Upper lobe of right lung (tissue), 1 donor: ENCODE data around the gene ATM. TPM values are rescaled to one million over a fixed set of nuclear protein-coding genes. Genes with fewer than 3 reads are reported as not detected.

Experiments
- ATAC-seq: fragments of 200-7000 bp; cut with Tn5 transposase; one replicate; pipeline ENCODE4 v1.9.1; 2020; ENCODE audit warnings: mild to moderate bottlenecking, moderate library complexity
- DNase-seq: peaks from one replicate; pipeline ENCODE4 v3.0.0-alpha.2; 2020
- H3K27ac ChIP-seq: fragments of 200-600 bp; one replicate; pipeline ENCODE4 v1.8.0; 2022
- H3K27me3 ChIP-seq: fragments of 200-600 bp; one replicate; pipeline ENCODE4 v1.8.0; 2022; ENCODE audit warnings: mild to moderate bottlenecking
- H3K36me3 ChIP-seq: fragments of 200-600 bp; one replicate; pipeline ENCODE4 v1.8.0; 2022
- H3K4me1 ChIP-seq: fragments of 200-600 bp; one replicate; pipeline ENCODE4 v1.8.0; 2022
- H3K4me3 ChIP-seq: fragments of 200-600 bp; one replicate; pipeline ENCODE4 v1.8.0; 2022; ENCODE audit warnings: mild to moderate bottlenecking
- H3K9me3 ChIP-seq: fragments of 200-600 bp; one replicate; pipeline ENCODE4 v1.8.0; 2022
- CTCF ChIP-seq: fragments of 200-600 bp; IDR thresholded peaks from one replicate; pipeline ENCODE4 v1.8.0; 2022; ENCODE audit warnings: antibody characterized with exemption
- intact Hi-C: fragments of 100-400 bp; cut with DNase I; formaldehyde crosslinking; loops from one replicate; pipeline ENCODE4 v1.11.0; 2022
- total RNA-seq: library from RNA; stranded (reverse); fragmentation: NEBNext Ultra II Directional; extraction: Animal tissue kit (Norgen Biotek cat#: 25700); gene quantifications from one replicate; pipeline ENCODE4 v1.2.1, GENCODE V29; 2021
- donor health status: DM: no; HTN: yes; CAD: no; lungs with severe emphysema.

Gene ATM
- total RNA-seq, 1 donor from 2014 or later: 74.0 TPM

GRCh38 chr11:108206171-108206570, 16.7 kb upstream of the ATM start:
- ATAC-seq (no peak), DNase-seq (no peak)
- no peak for TF ChIP-seq CTCF
- Histone ChIP-seq H3K27me3 (no peaks in the 10 kb centered on the region), H3K4me1 (no peaks in the 10 kb centered on the region), H3K27ac (no peak overlapping the region), H3K36me3 (peaks cover 38% of the 10 kb centered on the region), H3K4me3 (no peak overlapping the region), H3K9me3 (no peaks in the 10 kb centered on the region)
- intact Hi-C loops: no loop called here

DNA sequence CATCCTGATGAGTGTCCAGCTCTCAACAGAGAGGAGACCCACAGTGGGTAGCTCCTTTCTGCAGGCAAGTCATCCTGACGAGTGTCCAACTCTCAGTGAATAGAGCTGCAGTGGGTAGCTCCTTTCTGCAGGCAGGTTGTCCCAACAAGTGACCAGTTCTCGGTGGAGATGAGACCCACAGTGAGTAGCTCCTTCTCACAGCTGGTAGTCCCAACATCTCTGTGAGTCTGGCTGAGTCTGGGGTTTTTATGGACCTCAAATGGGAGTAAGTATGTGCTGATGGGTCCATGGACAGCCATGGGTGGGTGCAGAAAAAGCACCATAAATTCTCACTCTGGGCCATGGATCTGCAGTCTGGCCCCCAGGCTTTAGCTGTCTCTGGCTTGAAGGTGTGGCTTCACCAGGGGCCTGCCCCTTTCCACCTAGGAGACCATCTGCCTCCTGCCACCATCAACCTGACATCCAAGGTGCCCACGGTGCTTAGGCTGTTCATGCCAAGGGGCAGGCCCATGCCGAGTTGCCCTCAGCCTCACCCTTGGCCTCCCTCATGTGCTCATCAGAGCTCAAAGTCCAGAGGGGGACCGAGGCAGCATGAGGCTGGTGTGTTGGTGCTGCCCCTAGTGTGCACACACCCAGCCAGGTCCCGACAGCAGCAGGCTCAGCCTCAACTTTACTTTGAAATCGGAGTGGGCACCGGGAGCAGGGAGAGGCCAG, 15.7 kb upstream of the ATM start:
- ATAC-seq: no peak
- no peak for DNase-seq
- Histone ChIP-seq H3K4me3 (no peak overlapping the region), H3K9me3 (no peaks in the 10 kb centered on the region), H3K36me3 (peaks cover 41% of the 10 kb centered on the region), H3K4me1 (no peaks in the 10 kb centered on the region), H3K27ac (no peak overlapping the region), H3K27me3 (no peaks in the 10 kb centered on the region)
- intact Hi-C loops: no loop called here
- no peak for TF ChIP-seq CTCF

GRCh38 chr11:108207683-108208060, 15.2 kb upstream of the ATM start:
- H3K27ac ChIP-seq: no peak overlapping the region
- peaks cover 45% of the 10 kb centered on the region for H3K36me3 ChIP-seq
- no peaks in the 10 kb centered on the region for H3K4me1 ChIP-seq
- no peaks in the 10 kb centered on the region for H3K9me3 ChIP-seq
- H3K4me3 ChIP-seq: no peak overlapping the region
- intact Hi-C loops: no loop called here
- no peak for TF ChIP-seq CTCF
- no peak for DNase-seq
- H3K27me3 ChIP-seq: no peaks in the 10 kb centered on the region
- no peak for ATAC-seq

DNA sequence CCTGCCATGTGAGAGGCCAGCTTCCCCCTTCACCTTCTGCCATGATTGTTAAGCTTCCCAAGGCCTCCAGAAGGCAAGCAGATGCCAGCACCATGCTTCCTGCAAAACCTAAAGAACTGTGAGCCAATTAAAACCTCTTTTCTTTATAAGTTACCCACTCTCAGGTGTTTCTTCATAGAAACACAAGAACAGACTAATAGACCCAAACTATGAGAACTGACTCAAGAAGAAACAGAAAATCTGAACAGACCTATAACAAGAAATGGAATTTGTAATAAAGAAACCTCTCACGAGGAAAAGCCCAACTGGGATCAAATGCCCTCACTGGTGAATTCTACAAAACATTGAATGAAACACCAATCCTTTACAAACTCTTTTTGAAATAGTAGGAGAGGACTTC, 12.4 kb upstream of the ATM start:
- H3K36me3 ChIP-seq: peaks cover 52% of the 10 kb centered on the region
- intact Hi-C loops: no loop called here
- H3K9me3 ChIP-seq: no peaks in the 10 kb centered on the region
- H3K4me3 ChIP-seq: no peak overlapping the region
- no peaks in the 10 kb centered on the region for H3K27me3 ChIP-seq
- ATAC-seq (no peak), DNase-seq (no peak)
- TF ChIP-seq CTCF: no peak
- no peaks in the 10 kb centered on the region for H3K4me1 ChIP-seq
- no peak overlapping the region for H3K27ac ChIP-seq

GRCh38 chr11:108213784-108214183, 9.1 kb upstream of the ATM start:
- no peaks in the 10 kb centered on the region for H3K4me1 ChIP-seq
- no peak for ATAC-seq
- no peak for TF ChIP-seq CTCF
- no peak overlapping the region for H3K27ac ChIP-seq
- no peak for DNase-seq
- intact Hi-C loops: no loop called here
- peaks cover 28% of the 10 kb centered on the region for H3K36me3 ChIP-seq
- H3K4me3 ChIP-seq: no peak overlapping the region
- no peaks in the 10 kb centered on the region for H3K27me3 ChIP-seq
- no peaks in the 10 kb centered on the region for H3K9me3 ChIP-seq

GRCh38 chr11:108216988-108217387, 5.9 kb upstream of the ATM start:
- Histone ChIP-seq H3K36me3 (peaks cover 12% of the 10 kb centered on the region), H3K27ac (no peak overlapping the region), H3K4me3 (no peak overlapping the region), H3K4me1 (peaks cover 20% of the 10 kb centered on the region), H3K27me3 (no peaks in the 10 kb centered on the region), H3K9me3 (no peaks in the 10 kb centered on the region)
- intact Hi-C loops: no loop called here
- ATAC-seq (peak; percentile 22), DNase-seq (no peak)
- TF ChIP-seq CTCF: no peak
